NCI-H82 treated with DMSO at 0.1 percent for 48 hours (cell line): ENCODE data around the gene HSPB1.
A peak's percentile ranks its signal among the peaks of the same experiment; 100 is the strongest.
"Not testable (repeated sequence)": the region's sequence is repeated elsewhere in the genome, so short reads cannot be mapped to it uniquely, and the experiment has no call there.

Experiments used
- DNase-seq: peaks from one replicate; lab custom pipeline; 2025; ENCODE audit not compliant: unreplicated experiment; lab: John Stamatoyannopoulos, UW

The HSPB1 gene

DNA sequence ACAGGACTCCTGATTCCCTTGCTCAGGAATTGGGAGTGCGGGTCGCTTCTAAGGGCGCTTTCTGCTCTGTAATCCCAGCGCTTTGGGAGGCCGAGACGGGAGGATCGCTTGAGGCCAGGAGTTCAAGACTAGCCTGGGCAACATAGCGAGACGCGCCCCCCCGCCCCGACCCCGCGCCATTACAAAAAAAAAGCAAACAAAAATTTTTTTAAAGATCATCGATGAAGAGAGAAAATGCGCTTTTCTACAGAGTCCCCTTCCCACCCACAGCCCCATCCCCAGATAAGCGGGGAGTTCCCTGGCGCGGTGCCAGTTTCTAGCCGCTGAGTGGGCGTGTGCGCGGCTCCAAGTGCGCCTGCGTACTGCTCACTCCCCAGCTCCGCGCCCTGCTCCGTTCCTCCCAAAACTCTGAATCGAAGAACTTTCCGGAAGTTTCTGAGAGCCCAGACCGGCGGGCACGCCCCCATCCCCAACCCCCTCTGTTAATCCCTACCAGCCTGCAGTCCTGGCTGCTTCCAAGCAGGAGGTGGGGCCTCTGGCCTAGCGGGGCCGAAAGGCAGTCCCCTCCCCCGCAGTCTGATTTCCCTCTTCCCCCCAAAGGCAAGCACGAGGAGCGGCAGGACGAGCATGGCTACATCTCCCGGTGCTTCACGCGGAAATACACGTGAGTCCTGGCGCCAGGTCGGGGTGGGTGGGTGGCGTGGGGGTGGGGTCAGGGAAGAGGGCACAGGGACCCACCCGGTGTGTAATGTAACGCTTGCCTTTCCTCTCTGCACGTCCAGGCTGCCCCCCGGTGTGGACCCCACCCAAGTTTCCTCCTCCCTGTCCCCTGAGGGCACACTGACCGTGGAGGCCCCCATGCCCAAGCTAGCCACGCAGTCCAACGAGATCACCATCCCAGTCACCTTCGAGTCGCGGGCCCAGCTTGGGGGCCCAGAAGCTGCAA, 1.0 kb downstream of the HSPB1 start:
- peak; percentile 91 for DNase-seq

DNA sequence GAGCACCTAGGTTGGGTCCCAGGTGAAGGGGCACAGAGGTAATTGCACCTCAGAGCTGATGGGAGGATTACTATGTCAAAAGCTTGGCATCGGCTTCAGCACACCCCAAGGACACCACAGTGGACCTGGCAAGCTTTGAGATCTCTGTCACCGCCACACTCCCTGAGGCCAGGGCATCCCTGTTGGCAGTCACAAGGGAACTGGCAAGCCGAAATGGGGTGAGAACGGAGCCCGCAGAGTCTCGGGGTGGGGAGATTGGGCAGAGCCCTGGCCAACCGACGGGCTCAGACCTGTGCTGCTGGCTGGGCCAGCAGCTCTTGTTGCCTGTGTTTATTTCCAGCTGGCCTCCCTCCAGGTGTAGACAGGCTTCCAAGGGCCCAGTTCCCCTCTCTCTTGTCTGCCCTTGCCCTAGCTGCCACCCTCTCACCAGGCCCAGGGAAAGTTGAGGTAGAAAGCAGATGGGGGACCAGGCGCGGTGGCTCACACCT, 2.5 kb downstream of the HSPB1 start:
- DNase-seq: no peak

DNA sequence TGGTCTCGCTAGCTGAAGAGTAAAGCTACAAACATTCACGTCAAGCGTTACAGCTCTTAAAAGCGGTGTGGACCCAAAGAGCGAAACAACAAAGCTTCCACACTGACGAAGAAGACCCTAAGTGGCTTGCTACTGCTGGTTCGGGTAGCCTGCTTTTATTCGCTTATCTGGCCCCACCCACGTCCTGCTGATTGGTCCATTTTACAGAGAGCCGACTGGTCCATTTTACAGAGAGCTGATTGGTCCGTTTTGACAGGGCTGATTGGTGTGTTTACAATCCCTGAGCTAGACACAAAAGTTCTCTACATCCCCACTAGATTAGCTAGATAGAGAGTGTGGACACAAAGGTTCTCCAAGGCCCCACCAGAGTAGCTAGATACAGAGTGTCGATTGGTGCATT, 6.4 kb downstream of the HSPB1 start:
- DNase-seq: not testable (repeated sequence)

DNA sequence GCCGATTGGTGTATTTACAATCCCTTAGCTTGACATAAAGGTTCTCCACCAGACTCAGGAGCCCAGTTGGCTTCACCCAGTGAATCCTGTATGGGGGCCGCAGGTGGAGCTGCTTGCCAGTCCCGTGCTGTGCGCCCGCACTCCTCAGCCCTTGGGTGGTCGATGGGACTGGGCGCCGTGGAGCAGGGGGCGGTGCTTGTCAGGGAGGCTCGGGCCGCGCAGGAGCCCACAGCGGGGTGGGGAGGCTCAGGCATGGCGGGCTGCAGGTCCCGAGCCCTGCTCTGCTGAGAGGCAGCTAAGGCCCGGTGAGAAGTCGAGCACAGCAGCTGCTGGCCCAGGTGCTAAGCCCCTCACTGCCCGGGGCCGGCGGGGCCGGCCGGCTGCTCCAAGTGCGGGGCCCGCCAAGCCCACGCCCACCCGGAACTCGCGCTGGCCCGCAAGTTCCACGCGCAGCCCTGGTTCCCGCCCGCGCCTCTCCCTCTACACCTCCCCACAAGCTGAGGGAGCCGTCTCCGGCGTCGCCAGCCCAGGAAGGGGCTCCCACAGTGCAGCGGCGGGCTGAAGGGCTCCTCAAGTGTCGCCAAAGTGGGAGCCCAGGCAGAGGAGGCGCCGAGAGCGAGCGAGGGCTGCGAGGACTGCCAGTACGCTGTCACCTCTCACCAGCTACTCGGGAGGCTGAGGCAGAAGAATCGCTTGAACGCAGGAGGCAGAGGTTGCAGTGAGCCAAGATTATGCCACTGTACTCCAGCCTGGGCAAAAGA, 7.0 kb downstream of the HSPB1 start:
- DNase-seq: not testable (repeated sequence)

DNA sequence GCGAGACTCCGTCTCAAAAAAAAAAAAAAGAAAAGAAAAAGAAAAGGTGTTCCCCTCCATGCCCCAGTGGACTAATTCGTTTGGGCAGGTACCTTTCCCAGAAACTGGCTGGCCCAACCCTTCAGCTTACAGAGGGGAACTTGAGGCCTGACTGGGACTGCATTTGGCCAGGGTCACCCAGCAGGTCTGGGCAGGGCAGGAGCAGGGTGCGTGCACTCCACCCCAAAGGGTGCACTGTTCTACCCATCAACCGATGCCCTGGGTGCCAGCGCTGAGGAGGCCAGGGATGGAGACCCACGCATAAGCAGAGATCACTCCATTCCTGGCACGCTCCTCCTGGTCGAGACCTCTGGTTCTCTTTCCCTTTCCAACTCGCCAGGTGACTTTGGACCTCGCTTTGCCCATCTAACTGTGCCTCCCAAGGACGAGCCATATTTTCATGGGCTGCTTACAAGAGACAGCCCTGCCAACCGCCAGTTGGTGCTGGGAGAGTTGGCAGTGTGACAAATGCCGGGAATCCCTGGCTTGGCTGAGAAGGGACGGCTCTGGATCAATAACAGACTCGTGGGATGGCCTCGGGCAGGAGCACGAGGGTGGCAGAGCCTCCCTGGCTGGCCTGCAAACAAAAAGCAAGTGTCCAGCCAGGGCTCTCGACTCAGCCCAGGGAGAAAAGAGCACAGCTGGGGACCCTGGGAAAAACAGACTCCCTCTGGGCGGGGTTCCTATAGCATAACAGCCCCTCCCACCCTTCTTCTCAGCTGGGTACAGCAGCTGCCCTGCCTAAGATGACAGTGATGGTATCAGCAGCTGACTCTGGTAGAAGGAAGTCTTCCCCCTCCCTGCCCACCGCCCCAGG, 7.9 kb downstream of the HSPB1 start:
- peak; percentile 14 for DNase-seq

DNA sequence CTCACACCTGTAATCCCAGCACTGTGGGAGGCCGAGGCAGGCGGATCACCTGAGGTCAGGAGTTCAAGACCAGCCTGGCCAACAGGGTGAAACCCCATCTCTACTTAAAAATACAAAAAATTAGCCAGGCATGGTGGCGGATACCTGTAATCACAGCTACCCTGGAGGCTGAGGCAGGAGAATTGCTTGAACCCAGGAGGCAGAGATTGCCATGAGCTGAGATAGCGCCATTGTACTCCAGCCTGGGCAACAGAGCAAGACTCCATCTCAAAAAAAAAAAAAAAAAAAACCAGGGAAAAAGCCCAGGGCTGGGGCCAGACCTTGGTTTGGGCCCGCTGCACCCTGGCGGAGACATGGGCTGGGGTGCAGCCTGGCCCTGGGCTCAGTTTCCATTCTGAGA, 9.4 kb downstream of the HSPB1 start:
- not testable (repeated sequence) for DNase-seq

DNA sequence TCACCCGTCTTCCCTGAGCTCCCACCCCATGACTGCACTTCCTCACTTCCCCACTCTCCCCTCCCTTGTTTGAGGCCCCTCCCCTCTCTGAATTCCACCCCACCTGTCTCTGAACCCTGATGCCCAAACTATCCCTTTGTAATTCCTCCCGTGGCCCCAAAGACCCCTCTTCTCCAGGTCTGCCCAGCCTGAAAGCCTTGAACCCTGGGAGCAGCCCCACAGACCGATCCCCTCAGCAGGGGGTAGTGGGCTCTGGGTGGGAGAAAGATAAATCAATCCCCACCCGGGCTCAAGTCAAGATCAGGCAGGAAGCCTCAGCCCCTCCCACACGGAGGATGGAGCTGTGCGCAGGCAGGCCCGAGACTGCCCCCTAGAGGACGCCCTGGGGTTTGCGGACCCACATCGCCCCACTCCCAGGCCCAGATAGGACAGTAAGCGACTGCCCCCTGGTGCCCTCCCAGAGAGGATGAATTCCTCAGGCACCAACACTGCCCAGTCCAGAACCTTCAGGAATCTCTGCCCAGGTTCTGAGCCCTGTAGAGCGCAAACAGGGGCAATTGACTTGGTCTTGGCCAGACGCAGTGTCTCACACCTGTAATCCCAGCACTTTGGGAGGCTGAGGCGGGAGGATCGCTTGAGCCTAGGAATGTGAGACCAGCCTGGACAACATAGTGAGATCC, 11.7 kb downstream of the HSPB1 start:
- peak; percentile 90 for DNase-seq

DNA sequence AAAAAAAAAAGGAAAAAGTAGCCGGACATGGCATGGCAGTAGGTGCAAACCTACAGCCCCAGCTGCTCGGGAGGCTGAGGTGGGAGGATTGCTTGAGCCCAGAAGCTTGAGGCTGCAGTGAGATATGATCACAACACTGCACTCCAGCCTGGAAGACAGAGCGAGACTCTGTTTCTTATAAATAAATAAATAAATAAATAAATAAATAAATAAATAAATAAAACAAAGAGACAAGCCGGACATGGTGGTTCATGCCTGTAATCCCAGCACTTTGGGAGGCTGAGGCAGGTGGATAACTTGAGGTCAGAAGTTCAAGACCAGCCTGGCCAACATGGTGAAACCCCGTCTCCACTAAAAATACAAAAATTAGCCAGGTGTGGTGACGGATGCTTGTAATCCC, 12.3 kb downstream of the HSPB1 start:
- not testable (repeated sequence) for DNase-seq

DNA sequence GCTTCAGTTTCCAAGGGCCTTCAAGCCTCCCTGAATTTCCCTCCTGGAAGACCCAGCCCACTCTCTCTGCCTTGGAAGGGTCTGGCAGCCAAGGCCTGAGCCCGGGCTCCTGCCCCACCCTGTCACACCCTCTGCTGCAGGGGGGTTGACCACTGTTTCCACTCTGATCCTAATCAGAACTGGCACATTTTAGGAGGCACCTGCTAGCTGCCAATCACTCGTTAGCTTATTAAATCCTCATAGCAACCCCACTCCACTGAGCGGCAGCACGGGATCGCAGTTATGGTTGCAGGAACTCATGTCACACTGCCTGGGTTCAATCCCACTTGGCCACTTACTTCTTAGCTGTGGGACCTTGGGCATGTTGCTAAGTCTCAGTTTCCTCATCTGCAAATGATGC, 12.9 kb downstream of the HSPB1 start:
- DNase-seq: no peak

DNA sequence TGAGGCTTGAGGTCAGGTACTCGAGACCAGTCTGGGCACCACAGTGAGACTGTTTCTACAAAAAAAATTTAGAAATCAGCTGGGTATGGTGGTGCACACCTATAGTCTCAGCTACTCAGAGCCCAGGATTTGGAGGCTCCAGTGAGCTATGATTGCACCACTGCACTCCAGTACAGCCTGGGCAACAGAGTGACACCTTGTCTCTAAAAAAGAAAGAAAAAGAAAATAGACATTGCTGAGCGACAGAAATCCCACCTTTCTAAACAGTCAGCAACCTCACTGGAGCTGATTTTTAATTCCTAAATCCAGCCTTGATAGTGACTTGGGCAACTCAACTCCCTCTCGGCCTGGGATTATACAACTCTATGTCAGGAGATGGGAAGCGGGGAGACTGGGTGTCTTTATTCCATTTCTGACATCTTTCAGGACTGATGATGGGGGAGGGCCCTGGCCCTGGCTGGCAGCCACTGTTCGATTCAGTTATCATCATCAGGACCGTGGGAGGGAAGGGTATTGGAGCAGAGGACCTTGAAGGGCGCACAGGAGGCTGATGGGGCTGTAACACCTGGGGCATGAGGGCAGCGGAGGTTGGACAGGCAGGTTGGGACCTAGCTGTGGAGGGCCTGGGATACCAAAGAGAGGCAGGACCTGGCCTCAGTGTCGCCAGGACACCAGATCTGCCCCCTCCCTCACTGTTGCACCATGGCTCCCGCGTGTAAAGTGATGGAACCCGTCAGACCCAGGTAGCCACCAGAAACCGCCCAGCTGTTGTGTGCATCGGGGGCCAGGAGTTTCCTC, 14.7 kb downstream of the HSPB1 start:
- DNase-seq: no peak

DNA sequence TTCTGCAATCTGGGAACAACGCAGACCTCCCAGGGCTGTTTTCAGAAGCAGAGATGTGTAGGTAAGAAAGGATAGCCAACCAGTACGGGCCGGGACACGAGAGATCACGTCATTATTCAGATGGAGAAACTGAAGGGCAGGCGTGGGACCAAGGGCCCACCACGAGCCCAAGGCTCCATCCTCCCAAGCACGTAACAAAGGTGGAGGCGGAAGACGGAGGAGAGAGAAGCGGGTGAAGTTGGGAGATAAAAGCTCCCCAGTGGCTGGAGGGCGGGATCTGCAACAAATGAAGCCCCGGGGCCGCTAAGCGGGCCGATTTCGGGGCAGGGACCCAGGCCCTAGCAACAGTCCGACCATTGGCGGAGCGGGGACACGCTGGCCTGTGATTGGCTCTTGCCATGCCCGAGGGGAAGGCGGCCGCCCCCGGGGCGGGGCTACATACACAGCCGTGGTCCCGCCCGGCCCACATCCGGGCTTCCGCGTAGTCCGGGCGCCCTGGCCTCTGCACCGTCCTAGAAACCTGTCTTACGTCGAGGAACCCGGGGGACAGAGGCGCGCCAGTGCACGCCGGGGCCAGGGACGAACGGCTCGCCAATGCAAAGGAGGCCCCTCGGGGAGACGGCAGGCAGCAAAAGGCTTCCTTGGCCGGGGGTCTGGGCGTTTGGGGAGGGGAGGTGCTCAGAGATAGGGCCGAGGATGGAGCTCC, 15.5 kb downstream of the HSPB1 start:
- DNase-seq: peak; percentile 83

DNA sequence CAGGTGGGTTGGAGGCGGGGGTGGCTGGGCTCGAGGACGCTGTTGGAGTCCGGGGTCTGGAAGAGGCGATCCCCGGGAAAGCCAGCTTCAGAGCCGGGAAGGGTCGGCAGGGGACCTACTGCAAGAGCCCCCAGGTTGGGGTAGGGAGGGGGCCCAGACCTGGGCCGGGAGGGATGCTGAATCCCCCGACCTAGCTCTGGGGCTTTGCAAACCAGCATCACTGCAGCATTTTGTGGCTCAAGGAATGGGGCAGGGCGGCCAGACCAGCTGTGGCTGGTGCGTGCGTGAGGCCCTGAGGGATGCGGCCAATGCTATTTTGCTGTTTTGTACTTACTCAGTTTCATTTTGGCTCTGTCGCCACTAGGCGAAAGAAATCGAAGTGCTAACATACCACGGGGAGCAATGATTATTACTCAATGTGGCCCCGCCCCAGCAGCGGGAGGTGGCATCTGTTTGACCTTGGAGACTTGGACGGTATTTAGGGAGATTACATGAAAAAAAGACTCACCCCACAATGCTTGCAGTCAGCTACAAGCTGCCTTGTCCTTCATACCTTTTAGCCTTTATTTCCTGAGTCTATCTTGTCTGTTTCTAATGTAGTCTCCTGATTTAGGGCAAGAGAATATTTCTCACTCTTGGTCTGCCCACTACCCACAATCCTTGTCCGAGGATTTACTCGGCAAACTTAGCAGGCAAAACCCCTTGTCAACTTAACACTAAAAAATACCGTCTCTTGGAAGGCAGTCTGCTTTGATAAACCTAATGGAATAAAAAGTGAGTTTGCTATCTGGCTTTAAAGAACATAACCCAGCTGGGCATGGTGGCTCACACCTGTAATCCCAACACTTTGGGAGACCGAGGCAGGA, 16.2 kb downstream of the HSPB1 start:
- peak; percentile 47 for DNase-seq

DNA sequence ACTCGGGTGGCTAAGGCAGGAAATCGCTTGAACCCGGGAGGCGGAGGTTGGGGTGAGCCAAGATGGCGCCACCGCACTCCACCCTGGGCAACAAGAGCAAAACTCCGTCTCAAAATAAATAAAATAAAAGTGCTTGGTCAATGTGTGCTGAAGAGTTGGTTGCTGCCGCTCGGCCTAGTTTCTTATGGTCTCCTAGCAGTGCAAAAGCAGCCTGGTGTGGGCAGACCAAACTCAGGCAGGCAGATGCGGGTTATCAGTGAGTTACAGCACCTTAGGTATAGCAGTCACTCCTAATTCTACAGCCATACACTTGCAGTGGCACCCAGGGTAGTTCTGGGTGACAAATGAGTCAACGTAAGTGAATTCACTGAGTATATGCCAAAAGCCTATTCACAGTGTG, 22.6 kb downstream of the HSPB1 start:
- no peak for DNase-seq

DNA sequence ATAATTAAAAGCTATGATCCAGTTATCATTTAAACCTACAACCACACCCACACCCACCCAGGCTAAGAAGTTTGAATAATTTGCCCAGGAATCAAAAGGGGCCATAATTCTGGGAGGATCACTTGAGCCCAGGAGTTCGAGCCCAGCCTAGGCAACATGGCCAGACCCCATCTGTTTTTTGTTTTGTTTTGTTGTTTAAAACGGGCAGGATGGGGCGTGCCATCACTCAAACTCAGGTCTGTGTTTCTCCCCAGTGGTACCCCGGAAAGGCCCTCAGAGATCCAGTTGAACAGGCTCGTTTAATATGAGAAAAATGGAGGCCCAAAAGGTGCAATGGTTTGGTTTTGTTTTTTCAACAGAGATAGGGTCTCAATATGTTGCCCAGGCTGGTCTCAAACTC, 23.3 kb downstream of the HSPB1 start:
- no peak for DNase-seq

DNA sequence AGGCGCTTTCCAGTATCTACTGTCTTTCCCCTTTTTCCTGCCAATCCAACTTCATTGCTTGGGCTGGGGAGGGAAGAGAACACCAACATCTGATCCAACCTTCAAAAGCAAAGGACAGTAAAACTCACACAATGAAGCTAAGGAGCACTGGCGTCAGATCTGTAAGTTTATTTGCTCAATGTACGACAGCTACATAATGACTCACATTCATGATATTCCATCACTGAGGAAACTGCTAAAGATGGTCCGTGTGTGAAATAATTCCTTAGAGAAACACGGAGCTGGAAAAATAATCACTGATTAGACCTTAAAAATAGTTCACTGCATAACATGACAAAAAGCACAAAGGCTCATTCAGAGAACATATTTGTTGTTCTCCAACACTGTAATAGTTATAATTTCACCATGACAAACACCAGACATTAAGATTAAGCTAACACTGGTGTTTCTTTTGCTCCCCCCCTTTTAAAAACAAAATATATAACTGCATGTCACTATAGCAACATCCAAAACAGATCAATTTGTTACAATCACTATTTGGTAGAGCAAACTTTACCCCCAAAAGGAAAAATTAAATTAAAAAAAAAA, 24.3 kb downstream of the HSPB1 start:
- DNase-seq: no peak

DNA sequence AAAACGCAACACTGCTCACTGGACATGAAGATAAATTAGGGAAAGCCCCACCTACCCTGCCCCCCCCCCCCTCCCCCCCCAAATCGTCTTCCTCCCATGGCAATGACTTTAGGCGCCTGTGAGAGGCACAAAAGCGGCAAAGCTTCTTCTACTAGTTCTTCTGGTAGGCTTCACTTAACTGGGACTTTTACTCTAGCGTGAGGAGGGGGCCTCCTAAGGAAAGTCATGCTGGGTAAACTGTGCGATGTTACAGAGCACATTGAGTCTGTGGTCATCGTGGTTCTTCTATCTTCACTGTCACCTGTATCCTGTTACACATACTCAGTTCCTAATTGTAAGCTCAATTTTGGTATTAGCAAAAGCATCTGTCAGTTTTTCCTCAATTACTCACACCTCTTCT, 25.1 kb downstream of the HSPB1 start:
- no peak for DNase-seq

DNA sequence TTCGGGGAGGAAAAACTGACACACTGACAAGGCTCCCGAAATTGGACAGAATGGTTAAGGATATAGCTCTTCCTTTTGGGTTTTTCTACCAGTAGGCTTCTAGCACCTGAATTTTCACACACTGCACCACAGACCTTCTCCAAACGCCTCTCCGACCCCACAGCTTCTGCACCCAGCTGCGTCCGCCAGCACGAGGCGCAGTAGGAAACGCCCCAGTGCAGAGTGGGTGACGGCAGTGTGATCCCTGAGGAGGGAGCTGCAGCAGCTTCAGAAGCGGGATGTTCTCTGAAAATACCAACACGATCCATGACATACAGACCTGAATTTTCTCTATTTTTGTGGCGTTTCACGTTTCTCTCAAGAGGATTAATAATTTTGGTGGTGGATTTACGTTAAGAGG, 25.9 kb downstream of the HSPB1 start:
- no peak for DNase-seq

DNA sequence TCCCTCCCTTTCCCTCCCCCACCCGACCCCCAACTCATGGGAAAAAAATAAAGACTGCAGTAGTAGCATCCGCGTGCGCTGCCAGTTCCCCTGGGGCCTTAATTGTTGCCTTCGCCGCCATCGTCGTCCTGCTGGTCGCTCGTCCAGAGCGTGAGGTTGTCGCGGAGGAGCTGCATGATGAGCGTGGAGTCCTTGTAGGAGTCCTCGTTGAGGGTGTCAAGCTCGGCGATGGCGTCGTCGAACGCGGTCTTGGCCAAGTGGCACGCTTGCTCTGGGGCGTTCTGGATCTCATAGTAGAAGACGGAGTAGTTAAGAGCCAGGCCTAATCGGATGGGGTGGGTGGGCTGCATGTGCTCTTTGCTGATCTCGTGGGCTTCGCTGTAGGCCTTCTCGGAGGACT, 27.0 kb downstream of the HSPB1 start:
- DNase-seq: no peak
